Psoas muscle (tissue), 8 donors: ENCODE measurements around the gene TRRAP. TPM values are rescaled to one million over a fixed set of nuclear protein-coding genes. Genes with fewer than 3 reads are reported as not detected.

ENCODE experiments used
- ATAC-seq, 4 donors: fragments of 200-7000 bp; cut with Tn5 transposase; one replicate each; pipeline ENCODE4 v1.9.1; 2020; ENCODE audit warnings: moderate library complexity in 3 of 4, mild to moderate bottlenecking in 2 of 4
- DNase-seq, 2 donors: peaks; one replicate each; pipeline ENCODE4 v3.0.0-alpha.2; 2020
- H3K27ac ChIP-seq: fragments of 200-600 bp; one replicate; pipeline ENCODE4 v1.8.0; 2022
- H3K27me3 ChIP-seq, 3 donors: fragments of 200-600 bp in 1 of 3; one replicate each; pipeline versions ENCODE4 v1.6.1 to v1.8.0; 2013 to 2022; ENCODE audit warnings: low read length in 2 of 3, mild to moderate bottlenecking in 2 of 3, moderate library complexity in 1 of 3; ENCODE audit not compliant: insufficient read depth in 3 of 3
- H3K36me3 ChIP-seq, 2 donors: fragments of 200-600 bp in 1 of 2; one replicate each; pipeline versions ENCODE4 v1.6.1 to v1.8.0; 2013 to 2022; ENCODE audit warnings: low read depth in 1 of 2, mild to moderate bottlenecking in 1 of 2, moderate library complexity in 1 of 2; ENCODE audit not compliant: insufficient read depth in 1 of 2
- H3K4me1 ChIP-seq: fragments of 200-600 bp; one replicate; pipeline ENCODE4 v1.8.0; 2022
- H3K4me3 ChIP-seq: fragments of 200-600 bp; one replicate; pipeline ENCODE4 v1.8.0; 2022; ENCODE audit warnings: mild to moderate bottlenecking
- H3K9me3 ChIP-seq: fragments of 200-600 bp; one replicate; pipeline ENCODE4 v1.8.0; 2022
- CTCF ChIP-seq: fragments of 200-600 bp; IDR thresholded peaks from one replicate; pipeline ENCODE4 v1.8.0; 2022; ENCODE audit warnings: antibody characterized with exemption
- WGBS, 3 donors: extraction: QIAGEN DNeasy Blood & Tissue Kit; methylation state at CpG; one replicate each; pipeline versions ENCODE4 v1.1.6 to v1.1.7; 2013; 5-methylcytosine and 5-hydroxymethylcytosine counted together
- intact Hi-C, 2 donors: fragments of 100-400 bp; cut with DNase I; formaldehyde crosslinking; loops; one replicate each; pipeline versions ENCODE4 v1.11.0 to v1.14.2; 2022
- polyA plus RNA-seq, 3 donors: library from polyadenylated mRNA; stranded (reverse); fragments of 200-250 nt; gene quantifications; one replicate each; pipeline ENCODE4 v1.2.3, GENCODE V29; 2013
- total RNA-seq, 4 donors: library from RNA; stranded (reverse); fragmentation: NEBNext Ultra II Directional in 2 of 4; extraction: Animal tissue kit (Norgen Biotek cat#: 25700) in 2 of 4; gene quantifications; one replicate each; pipeline versions ENCODE4 v1.2.1 to v1.2.4, GENCODE V29; 2021 to 2023
- donor health status: healthy with polysubstance abuse.
- donor health status: DM: no; HTN: no; CAD: no; lungs with moderate emphysema.
- donor health status: Bipolar disorder and iron deficiency.
- donor health status: healthy.
- donor health status: DM: yes; HTN: yes; CAD: no.
- donor health status: DM: no; HTN: no; CAD: no.
- donor health status: DM: no; HTN: no; CAD: no.
- donor health status: DM: yes; HTN: yes; CAD: no.

TRRAP gene
- total and polyA plus RNA-seq, 7 donors, result 3.8 to 21.3 (median 13.3) TPM

- no peak for ATAC-seq
- DNase-seq, result no peak
- H3K27ac ChIP-seq, result no peak overlapping the region
- TF ChIP-seq CTCF, result no peak
- H3K36me3 ChIP-seq, result peaks cover 4 to 95% of the 10 kb centered on the region in 2 donors
- no peaks in the 10 kb centered on the region for H3K9me3 ChIP-seq
- no peak overlapping the region for H3K4me3 ChIP-seq
- intact Hi-C loops, result no loop called here
- H3K27me3 ChIP-seq, result no peaks in the 10 kb centered on the region
- 83 to 94% (median 85%) methylated on average over 10 of the region's 10 CpGs for WGBS, 3 donors
- no peaks in the 10 kb centered on the region for H3K4me1 ChIP-seq
Observed at GRCh38 chr7:99001482-99002147, 123.3 kb downstream of the TRRAP start.

- Histone ChIP-seq H3K27ac (no peak overlapping the region), H3K4me3 (no peak overlapping the region), H3K9me3 (no peaks in the 10 kb centered on the region), H3K27me3 (no peaks in the 10 kb centered on the region), H3K4me1 (no peaks in the 10 kb centered on the region), H3K36me3 (peaks cover 6 to 95% of the 10 kb centered on the region in 2 donors)
- intact Hi-C loops, result no loop called here
- no peak for ATAC-seq
- TF ChIP-seq CTCF, result no peak
- 92% methylated on average over 12 of the region's 12 CpGs for WGBS, 3 donors
- no peak for DNase-seq
Observed at GRCh38 chr7:99002148-99002826, 124.0 kb downstream of the TRRAP start.

- Histone ChIP-seq H3K36me3 (peaks cover 6 to 95% of the 10 kb centered on the region in 2 donors), H3K4me3 (no peak overlapping the region), H3K27ac (no peak overlapping the region), H3K27me3 (no peaks in the 10 kb centered on the region), H3K4me1 (no peaks in the 10 kb centered on the region), H3K9me3 (no peaks in the 10 kb centered on the region)
- WGBS, 3 donors, result 82 to 86% (median 83%) methylated on average over 20 of the region's 20 CpGs
- intact Hi-C loops, result no loop called here
- no peak for TF ChIP-seq CTCF
- ATAC-seq (peak in 1 of 4 donors; percentile 45), DNase-seq (no peak)
Observed at GRCh38 chr7:99002827-99003212, 124.5 kb downstream of the TRRAP start.

- H3K27me3 ChIP-seq, result no peaks in the 10 kb centered on the region
- no peaks in the 10 kb centered on the region for H3K4me1 ChIP-seq
- intact Hi-C loops, result no loop called here
- ATAC-seq, result no peak
- TF ChIP-seq CTCF, result no peak
- H3K36me3 ChIP-seq, result peaks cover 7 to 95% of the 10 kb centered on the region in 2 donors
- H3K9me3 ChIP-seq, result no peaks in the 10 kb centered on the region
- WGBS, 3 donors, result 89 to 91% (median 91%) methylated on average over 15 of the region's 15 CpGs
- H3K4me3 ChIP-seq, result no peak overlapping the region
- no peak for DNase-seq
- no peak overlapping the region for H3K27ac ChIP-seq
Observed at GRCh38 chr7:99003419-99003818, 125.1 kb downstream of the TRRAP start.
